DOHH2 (cell line): ENCODE results near the gene UNC13A.

ENCODE experiments used
- EZH2phosphoT487 ChIP-seq: fragments of 200-600 bp; sonication (generic); IDR thresholded peaks from 2 replicates; pipeline ENCODE4 v1.6.1; 2017; ENCODE audit warnings: borderline replicate concordance, mild to moderate bottlenecking, antibody characterized with exemption, low read length, moderate library complexity, mixed read lengths
- TF ChIP-seq, protein P1 (sequence below): fragments of 200-600 bp; sonication (generic); IDR thresholded peaks from one replicate; pipeline ENCODE4 v1.5.1; 2014; ENCODE audit warnings: antibody characterized with exemption, mild to moderate bottlenecking, low read depth, low read length; ENCODE audit not compliant: poor library complexity, severe bottlenecking

GRCh38 chr19:17641181-17641580 lies 47.0 kb downstream of the UNC13A start:
- TF ChIP-seq EZH2phosphoT487: no peak
- TF ChIP-seq, protein P1, sequence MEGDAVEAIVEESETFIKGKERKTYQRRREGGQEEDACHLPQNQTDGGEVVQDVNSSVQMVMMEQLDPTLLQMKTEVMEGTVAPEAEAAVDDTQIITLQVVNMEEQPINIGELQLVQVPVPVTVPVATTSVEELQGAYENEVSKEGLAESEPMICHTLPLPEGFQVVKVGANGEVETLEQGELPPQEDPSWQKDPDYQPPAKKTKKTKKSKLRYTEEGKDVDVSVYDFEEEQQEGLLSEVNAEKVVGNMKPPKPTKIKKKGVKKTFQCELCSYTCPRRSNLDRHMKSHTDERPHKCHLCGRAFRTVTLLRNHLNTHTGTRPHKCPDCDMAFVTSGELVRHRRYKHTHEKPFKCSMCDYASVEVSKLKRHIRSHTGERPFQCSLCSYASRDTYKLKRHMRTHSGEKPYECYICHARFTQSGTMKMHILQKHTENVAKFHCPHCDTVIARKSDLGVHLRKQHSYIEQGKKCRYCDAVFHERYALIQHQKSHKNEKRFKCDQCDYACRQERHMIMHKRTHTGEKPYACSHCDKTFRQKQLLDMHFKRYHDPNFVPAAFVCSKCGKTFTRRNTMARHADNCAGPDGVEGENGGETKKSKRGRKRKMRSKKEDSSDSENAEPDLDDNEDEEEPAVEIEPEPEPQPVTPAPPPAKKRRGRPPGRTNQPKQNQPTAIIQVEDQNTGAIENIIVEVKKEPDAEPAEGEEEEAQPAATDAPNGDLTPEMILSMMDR: no peak
